EL (cell line): ENCODE measurements around the gene AHCYL1.

Experiments
- DNase-seq: peaks from one replicate; pipeline ENCODE4 v3.0.0-alpha.2; 2016

The AHCYL1 gene

GRCh38 chr1:110040548-110040947 is 56.0 kb downstream of the AHCYL1 start:
- no peak for DNase-seq

GRCh38 chr1:110043016-110043415 is 58.5 kb downstream of the AHCYL1 start:
- DNase-seq = no peak

GRCh38 chr1:110047463-110047862 is 62.9 kb downstream of the AHCYL1 start:
- DNase-seq = no peak

- DNase-seq = no peak
These were observed 63.7 kb downstream of the AHCYL1 start for GRCh38 chr1:110048240-110048639.

- no peak for DNase-seq
These were observed 64.5 kb downstream of the AHCYL1 start for GRCh38 chr1:110048923-110049601.

GRCh38 chr1:110049801-110050601 is 65.4 kb downstream of the AHCYL1 start:
- DNase-seq = no peak

- no peak for DNase-seq
These were observed 66.2 kb downstream of the AHCYL1 start for GRCh38 chr1:110050602-110051261.

- peak; percentile 56 for DNase-seq
These were observed 66.7 kb downstream of the AHCYL1 start for GRCh38 chr1:110051262-110051648.

GRCh38 chr1:110053552-110054428 is 69.2 kb downstream of the AHCYL1 start:
- peak; percentile 62 for DNase-seq

- peak; percentile 87 for DNase-seq
These were observed 71.1 kb downstream of the AHCYL1 start for GRCh38 chr1:110055493-110056284.

- peak; percentile 71 for DNase-seq
These were observed 71.7 kb downstream of the AHCYL1 start for GRCh38 chr1:110056285-110056683.

- DNase-seq = peak; percentile 91
These were observed 72.2 kb downstream of the AHCYL1 start for GRCh38 chr1:110056776-110057175.

GRCh38 chr1:110057963-110058518 is 73.5 kb downstream of the AHCYL1 start:
- peak; percentile 39 for DNase-seq

- DNase-seq = no peak
These were observed 74.0 kb downstream of the AHCYL1 start for GRCh38 chr1:110058591-110058990.

GRCh38 chr1:110059133-110059863 is 74.7 kb downstream of the AHCYL1 start:
- no peak for DNase-seq

GRCh38 chr1:110060034-110060661 is 75.6 kb downstream of the AHCYL1 start:
- DNase-seq = peak; percentile 37

- DNase-seq = no peak
These were observed 76.1 kb downstream of the AHCYL1 start for GRCh38 chr1:110060662-110061060.

GRCh38 chr1:110061341-110061740 is 76.8 kb downstream of the AHCYL1 start:
- no peak for DNase-seq

- DNase-seq = no peak
These were observed 78.0 kb downstream of the AHCYL1 start for GRCh38 chr1:110062612-110063011.

- no peak for DNase-seq
These were observed 79.2 kb downstream of the AHCYL1 start for GRCh38 chr1:110063781-110064180.
